GM12878 (cell line): ENCODE results near the gene KLF7. TPM values are rescaled to one million over a fixed set of nuclear protein-coding genes. Genes with fewer than 3 reads are reported as not detected.
A peak's percentile ranks its signal among the peaks of the same experiment; 100 is the strongest.

Experiments
- ATAC-seq: fragments of 200-7000 bp; cut with Tn5 transposase; 3 replicates; pipeline ENCODE4 v1.9.1; 2020; ENCODE audit warnings: mild to moderate bottlenecking, moderate library complexity
- BruUV-seq: library from RNA; stranded (reverse); fragments of 400-500 nt; replicated peaks from 2 replicates; lab custom pipeline; 2021; lab: Mats Ljungman, UMichigan
- CTCF ChIA-PET: fragments of 300-600 bp; sonication (Branson Sonifier 250); formaldehyde crosslinking; extraction: SDS; loops from one replicate; lab custom pipeline; 2021; ENCODE audit warnings: inconsistent platforms; lab: Yijun Ruan, JAX
- POLR2A ChIA-PET: fragments of 350-600 bp; formaldehyde crosslinking; extraction: SDS; loops from one replicate; lab custom pipeline; 2021; ENCODE audit warnings: inconsistent platforms; lab: Charles Lee
- RAD21 ChIA-PET: fragments of 300-600 bp; sonication (Branson Sonifier 250); formaldehyde crosslinking; loops from one replicate; lab custom pipeline; 2023; ENCODE audit warnings: antibody characterized with exemption; ENCODE audit not compliant: unreplicated experiment; lab: Charles Lee
- SMC1A ChIA-PET: fragments of 300-600 bp; sonication (Branson Sonifier 250); formaldehyde crosslinking; loops from one replicate; lab custom pipeline; 2023; ENCODE audit not compliant: unreplicated experiment, uncharacterized antibody; lab: Charles Lee
- DNase-seq: peaks from one replicate; pipeline ENCODE4 v3.0.0-alpha.2; 2011; ENCODE audit warnings: low read depth, low spot score
- FAIRE-seq: peaks from 3 replicates; lab custom pipeline; 2011; peaks lifted over from hg19 to GRCh38; lab: Jason Lieb, UNC
- H2AFZ ChIP-seq: 2 replicates; pipeline ENCODE4 v1.6.0; 2011; ENCODE audit warnings: low read depth, low read length, control low read depth; ENCODE audit not compliant: control insufficient read depth
- H3K27ac ChIP-seq: 2 replicates; pipeline ENCODE4 v1.5.1; 2011; ENCODE audit warnings: control low read depth; ENCODE audit not compliant: control insufficient read depth, insufficient read depth
- H3K27me3 ChIP-seq, 2 experiments: replicated peaks in 1 of 2; 2 replicates each; pipeline versions ENCODE4 v1.6.0 to v1.6.1; 2011; ENCODE audit warnings: low read length in 1 of 2; ENCODE audit not compliant: control insufficient read depth in 2 of 2, insufficient read depth in 2 of 2
- H3K36me3 ChIP-seq, 2 experiments: 2 replicates each; pipeline ENCODE4 v1.5.1; 2011; ENCODE audit warnings: low read length in 1 of 2; ENCODE audit not compliant: control insufficient read depth in 2 of 2, insufficient read depth in 2 of 2
- H3K4me1 ChIP-seq: 2 replicates; pipeline ENCODE4 v1.6.1; 2011; ENCODE audit warnings: mild to moderate bottlenecking, low read length, moderate library complexity, mixed read lengths; ENCODE audit not compliant: control insufficient read depth, insufficient read depth
- H3K4me2 ChIP-seq: 2 replicates; pipeline ENCODE4 v1.6.0; 2011; ENCODE audit warnings: control low read depth; ENCODE audit not compliant: control insufficient read depth, insufficient read depth
- H3K4me3 ChIP-seq: fragments of 200-600 bp; sonication (generic); 2 replicates; pipeline ENCODE4 v1.5.1; 2016
- H3K79me2 ChIP-seq: 2 replicates; pipeline ENCODE4 v1.6.0; 2011; ENCODE audit warnings: low read length; ENCODE audit not compliant: control insufficient read depth, insufficient read depth
- H3K9ac ChIP-seq: 2 replicates; pipeline ENCODE4 v1.8.0; 2011; ENCODE audit warnings: low read length, control low read depth, mixed read lengths; ENCODE audit not compliant: control insufficient read depth, insufficient read depth
- H3K9me3 ChIP-seq: replicated peaks from 3 replicates; pipeline ENCODE4 v1.5.1; 2011; ENCODE audit warnings: mild to moderate bottlenecking, low read length; ENCODE audit not compliant: control insufficient read depth, insufficient read depth
- H4K20me1 ChIP-seq: 2 replicates; pipeline ENCODE4 v1.6.0; 2011; ENCODE audit not compliant: control insufficient read depth, insufficient read depth
- POLR2AphosphoS2 ChIP-seq: IDR thresholded peaks from 2 replicates; pipeline ENCODE4 v1.6.1; 2011; ENCODE audit warnings: low read depth, mild to moderate bottlenecking, low read length, improper control_type of control experiment, moderate library complexity
- RAD21 ChIP-seq: IDR thresholded peaks from 2 replicates; pipeline ENCODE4 v1.6.1; 2011; ENCODE audit warnings: mild to moderate bottlenecking, low read depth, low read length, moderate library complexity; ENCODE audit not compliant: insufficient read depth
- SMC3 ChIP-seq: IDR thresholded peaks from 2 replicates; pipeline ENCODE4 v1.6.1; 2011; ENCODE audit warnings: low read length, improper control_type of control experiment, borderline replicate concordance
- WGBS: methylation state at CpG from one replicate; pipeline ENCODE4 v1.1.6; 2016; ENCODE audit warnings: low lambda C conversion rate; ENCODE audit not compliant: insufficient replicate concordance, insufficient coverage; ENCODE audit errors: missing lambda C conversion rate; 5-methylcytosine and 5-hydroxymethylcytosine counted together
- in situ Hi-C: fragments of 300-500 bp; cut with MboI; formaldehyde crosslinking; loops from 9 replicates; pipeline ENCODE4 v1.14.3; 2018; ENCODE audit warnings: mixed read lengths
- intact Hi-C: fragments of 100-400 bp; cut with micrococcal nuclease; formaldehyde crosslinking; loops from one replicate; pipeline ENCODE4 v1.14.2; 2022; ENCODE audit not compliant: unreplicated experiment
- polyA plus RNA-seq, 11 experiments: library from polyadenylated mRNA; depleted of rRNA in 4 of 11; unstranded in 6 of 11; stranded (reverse) in 5 of 11; fragments of >200 nt; fragmentation: Nextera tagmentation in 4 of 11; fragmentation: Illumina TruSeq in 1 of 11; extraction: Ambion mirVana in 4 of 11; extraction: Trizol in 1 of 11; gene quantifications; 1 replicate in 1 of 11; 2 replicates in 10 of 11; pipeline versions ENCODE4 v1.2.1 to v1.2.3, GENCODE V29; 2011 to 2016; ENCODE audit warnings: inconsistent platforms in 2 of 11, missing spikeins in 2 of 11, low read depth in 1 of 11
- total RNA-seq, 4 experiments: library from RNA; depleted of rRNA in 3 of 4; stranded (reverse); fragments of >200 nt in 3 of 4; fragmentation: Illumina TruSeq in 1 of 4; extraction: Trizol in 1 of 4; gene quantifications; 2 replicates each; pipeline versions ENCODE4 v1.2.1 to v1.2.3, GENCODE V29; 2013 to 2021
- TF ChIP-seq, protein P1 (sequence below), 3 experiments: IDR thresholded peaks in 2 of 3; conservative IDR thresholded peaks in 1 of 3; 2 replicates each; pipeline ENCODE4 v1.5.1; 2011; ENCODE audit warnings: low read depth in 3 of 3, low read length in 3 of 3, mild to moderate bottlenecking in 3 of 3, control low read depth in 2 of 3, moderate library complexity in 2 of 3, inconsistent platforms in 1 of 3, mixed read lengths in 1 of 3; ENCODE audit not compliant: control insufficient read depth in 2 of 3, insufficient read depth in 1 of 3; ENCODE audit errors: extremely low read depth in 1 of 3

The KLF7 gene
- total and polyA plus RNA-seq, 10 of the 15 experiments (the other 5 are each of a cell fraction or from before 2014, with no cell fraction given) = 2.4 to 24.8 (median 8.5) TPM

DNA sequence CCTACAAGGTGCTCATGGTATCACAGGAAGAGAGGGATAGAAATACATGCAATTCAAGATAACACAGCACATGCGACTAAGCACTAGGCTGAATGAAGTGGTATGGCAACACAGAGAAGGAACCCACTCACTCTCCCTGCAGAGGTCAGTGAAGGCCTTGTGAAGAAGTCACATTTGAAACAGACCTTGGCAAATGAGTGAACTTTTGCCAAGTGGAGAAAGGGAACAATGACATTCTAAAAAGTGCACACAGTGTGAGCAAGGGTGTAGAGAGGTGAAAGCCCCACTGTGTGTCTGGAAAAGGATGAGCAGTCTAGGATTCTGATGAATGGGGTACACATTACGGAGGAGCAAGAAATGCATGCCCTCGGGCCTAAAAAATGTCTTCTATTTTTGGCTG lies 23.3 kb downstream of the KLF7 start:
- no peaks in the 10 kb centered on the region for H3K9me3 ChIP-seq
- H3K36me3 ChIP-seq = no peaks in the 10 kb centered on the region
- ChIA-PET RAD21 (interaction anchor here (1.0 to 4.2 kb wide), 14 partner anchors 11 to 330 kb away, joined by 3 to 58 read pairs (median 4); partner anchors contain the start of gene KLF7), POLR2A (interaction anchor here (0.5 to 6.2 kb wide), 7 partner anchors 9 to 153 kb away, joined by 3 to 56 read pairs (median 3); partner anchors contain the start of gene KLF7), SMC1A (interaction anchor here (0.7 to 6.6 kb wide), 23 partner anchors 11 to 384 kb away, joined by 3 to 61 read pairs (median 4); partner anchors contain the start of gene KLF7), CTCF (interaction anchor here (0.8 to 4.2 kb wide), 19 partner anchors 10 to 334 kb away, joined by 3 to 36 read pairs (median 4); partner anchors contain the start of gene KLF7)
- H3K79me2 ChIP-seq = peaks cover 13% of the 10 kb centered on the region
- peak overlapping the region; percentile 91; the same call in 1 of the 2 replicates for H3K4me2 ChIP-seq
- FAIRE-seq (peak; percentile 52), DNase-seq (no peak), ATAC-seq (peak; percentile 67)
- peaks cover 20% of the 10 kb centered on the region for H3K4me1 ChIP-seq
- intact Hi-C loops = loop anchor here (5.0 kb wide), 1 partner anchor 330 kb away; no protein-coding TSS in a partner anchor
- 67% methylated on average over 3 of the region's 3 CpGs for WGBS
- H3K4me3 ChIP-seq = no peak overlapping the region
- in situ Hi-C loops = loop anchor here (5.0 kb wide), 1 partner anchor 330 kb away; no protein-coding TSS in a partner anchor
- TF ChIP-seq POLR2AphosphoS2 (no peak), RAD21 (peak; percentile 72), SMC3 (peak; percentile 49; the same call in 1 of the 2 replicates)
- TF ChIP-seq, protein P1, sequence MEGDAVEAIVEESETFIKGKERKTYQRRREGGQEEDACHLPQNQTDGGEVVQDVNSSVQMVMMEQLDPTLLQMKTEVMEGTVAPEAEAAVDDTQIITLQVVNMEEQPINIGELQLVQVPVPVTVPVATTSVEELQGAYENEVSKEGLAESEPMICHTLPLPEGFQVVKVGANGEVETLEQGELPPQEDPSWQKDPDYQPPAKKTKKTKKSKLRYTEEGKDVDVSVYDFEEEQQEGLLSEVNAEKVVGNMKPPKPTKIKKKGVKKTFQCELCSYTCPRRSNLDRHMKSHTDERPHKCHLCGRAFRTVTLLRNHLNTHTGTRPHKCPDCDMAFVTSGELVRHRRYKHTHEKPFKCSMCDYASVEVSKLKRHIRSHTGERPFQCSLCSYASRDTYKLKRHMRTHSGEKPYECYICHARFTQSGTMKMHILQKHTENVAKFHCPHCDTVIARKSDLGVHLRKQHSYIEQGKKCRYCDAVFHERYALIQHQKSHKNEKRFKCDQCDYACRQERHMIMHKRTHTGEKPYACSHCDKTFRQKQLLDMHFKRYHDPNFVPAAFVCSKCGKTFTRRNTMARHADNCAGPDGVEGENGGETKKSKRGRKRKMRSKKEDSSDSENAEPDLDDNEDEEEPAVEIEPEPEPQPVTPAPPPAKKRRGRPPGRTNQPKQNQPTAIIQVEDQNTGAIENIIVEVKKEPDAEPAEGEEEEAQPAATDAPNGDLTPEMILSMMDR (IDR thresholded peaks at IDR 0.05 in 2 of 3, conservative IDR thresholded peaks at IDR 0.05 in 1 of 3; ENCODE audit: control insufficient read depth in 2 of 3, extremely low read depth in 1 of 3, insufficient read depth in 1 of 3, low read depth in 3 of 3, low read length in 3 of 3) = peak; percentile 20 to 29 (median 28); a peak in 4 of 6 replicates
- peak overlapping the region; percentile 77; the same call in 1 of the 2 replicates for H3K27ac ChIP-seq
- H3K9ac ChIP-seq = no peak overlapping the region
- no peaks in the 10 kb centered on the region for H3K27me3 ChIP-seq
- TSS peak; percentile 23 for BruUV-seq
- H4K20me1 ChIP-seq = no peaks in the 10 kb centered on the region
- no peak overlapping the region for H2AFZ ChIP-seq
